ENCODE measurements around the gene PITPNM3. TPM values are rescaled to one million over a fixed set of nuclear protein-coding genes. Genes with fewer than 3 reads are reported as not detected.

PITPNM3 gene
- total RNA-seq, 1 donor from 2014 or later = 2.8 TPM

- no peak overlapping the region for H3K27ac Mint-ChIP-seq
- no peak for TF ChIP-seq CTCF (IDR thresholded peaks at IDR 0.05; ENCODE audit: unreplicated experiment)
- H3K36me3 Mint-ChIP-seq (ENCODE audit: insufficient read depth) = no peaks in the 10 kb centered on the region
- H3K4me3 Mint-ChIP-seq (ENCODE audit: low read depth) = no peak overlapping the region
- peaks cover 4% of the 10 kb centered on the region for H3K27me3 Mint-ChIP-seq
- no peak for DNase-seq (ENCODE audit: low spot score, unreplicated experiment)
- no peaks in the 10 kb centered on the region for H3K9me3 Mint-ChIP-seq (ENCODE audit: low read depth)
- peaks cover 17% of the 10 kb centered on the region for H3K4me1 Mint-ChIP-seq (ENCODE audit: low read depth)
Measured at GRCh38 chr17:6442775-6443174, 113.6 kb downstream of the PITPNM3 start.

- H3K27ac Mint-ChIP-seq = no peak overlapping the region
- H3K27me3 Mint-ChIP-seq = peaks cover 17% of the 10 kb centered on the region
- no peak overlapping the region for H3K4me3 Mint-ChIP-seq (ENCODE audit: low read depth)
- TF ChIP-seq CTCF (IDR thresholded peaks at IDR 0.05; ENCODE audit: unreplicated experiment) = no peak
- H3K36me3 Mint-ChIP-seq (ENCODE audit: insufficient read depth) = no peaks in the 10 kb centered on the region
- H3K4me1 Mint-ChIP-seq (ENCODE audit: low read depth) = peaks cover 17% of the 10 kb centered on the region
- no peak for DNase-seq (ENCODE audit: low spot score, unreplicated experiment)
- H3K9me3 Mint-ChIP-seq (ENCODE audit: low read depth) = no peaks in the 10 kb centered on the region
Measured at GRCh38 chr17:6439951-6440350, 116.4 kb downstream of the PITPNM3 start.

DNA sequence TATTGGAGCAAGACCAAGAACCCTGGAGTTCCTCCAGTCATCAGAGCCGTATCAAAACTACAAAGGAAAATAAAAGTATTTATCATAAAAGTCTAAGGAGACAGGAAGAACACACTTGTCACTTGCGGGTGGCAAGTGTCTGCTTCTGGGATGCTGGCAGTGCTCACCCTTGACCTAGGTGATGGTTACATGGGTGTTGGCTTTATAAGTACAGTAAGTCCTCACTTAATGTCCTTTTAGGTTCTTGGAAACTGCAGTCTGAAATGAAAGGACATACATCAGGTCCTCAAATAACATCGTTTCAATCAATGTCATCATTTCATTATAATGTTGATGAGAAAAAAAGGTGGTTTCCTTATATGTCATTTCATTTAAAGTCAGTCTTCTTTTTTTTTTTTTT, 118.4 kb downstream of the PITPNM3 start:
- TF ChIP-seq CTCF (IDR thresholded peaks at IDR 0.05; ENCODE audit: unreplicated experiment) = no peak
- no peak overlapping the region for H3K4me3 Mint-ChIP-seq (ENCODE audit: low read depth)
- no peak overlapping the region for H3K27ac Mint-ChIP-seq
- no peaks in the 10 kb centered on the region for H3K36me3 Mint-ChIP-seq (ENCODE audit: insufficient read depth)
- DNase-seq (ENCODE audit: low spot score, unreplicated experiment) = no peak
- no peaks in the 10 kb centered on the region for H3K9me3 Mint-ChIP-seq (ENCODE audit: low read depth)
- peaks cover 11% of the 10 kb centered on the region for H3K4me1 Mint-ChIP-seq (ENCODE audit: low read depth)
- H3K27me3 Mint-ChIP-seq = peaks cover 14% of the 10 kb centered on the region

DNA sequence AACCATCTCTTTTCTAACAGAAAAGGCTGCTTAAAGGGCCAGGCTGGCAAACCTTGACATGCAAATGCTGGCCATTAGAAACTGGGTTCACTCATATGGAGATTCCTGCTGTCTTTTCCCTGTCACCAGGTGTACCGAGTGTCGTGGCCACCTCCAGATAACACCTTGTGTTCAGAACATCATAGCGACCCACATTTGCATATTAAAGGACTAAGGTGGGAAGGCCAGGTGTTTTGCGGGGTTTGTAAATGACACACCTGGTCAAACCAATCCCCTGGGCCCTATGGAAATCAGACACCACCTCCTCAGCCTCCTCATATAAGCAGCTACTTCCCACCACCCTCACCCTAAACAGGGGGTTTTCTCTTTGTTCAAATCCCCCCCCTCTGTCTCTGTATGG, 118.9 kb downstream of the PITPNM3 start:
- H3K27ac Mint-ChIP-seq = no peak overlapping the region
- no peak overlapping the region for H3K4me3 Mint-ChIP-seq (ENCODE audit: low read depth)
- no peak for TF ChIP-seq CTCF (IDR thresholded peaks at IDR 0.05; ENCODE audit: unreplicated experiment)
- H3K4me1 Mint-ChIP-seq (ENCODE audit: low read depth) = peaks cover 11% of the 10 kb centered on the region
- no peak for DNase-seq (ENCODE audit: low spot score, unreplicated experiment)
- no peaks in the 10 kb centered on the region for H3K9me3 Mint-ChIP-seq (ENCODE audit: low read depth)
- peaks cover 14% of the 10 kb centered on the region for H3K27me3 Mint-ChIP-seq
- no peaks in the 10 kb centered on the region for H3K36me3 Mint-ChIP-seq (ENCODE audit: insufficient read depth)

DNA sequence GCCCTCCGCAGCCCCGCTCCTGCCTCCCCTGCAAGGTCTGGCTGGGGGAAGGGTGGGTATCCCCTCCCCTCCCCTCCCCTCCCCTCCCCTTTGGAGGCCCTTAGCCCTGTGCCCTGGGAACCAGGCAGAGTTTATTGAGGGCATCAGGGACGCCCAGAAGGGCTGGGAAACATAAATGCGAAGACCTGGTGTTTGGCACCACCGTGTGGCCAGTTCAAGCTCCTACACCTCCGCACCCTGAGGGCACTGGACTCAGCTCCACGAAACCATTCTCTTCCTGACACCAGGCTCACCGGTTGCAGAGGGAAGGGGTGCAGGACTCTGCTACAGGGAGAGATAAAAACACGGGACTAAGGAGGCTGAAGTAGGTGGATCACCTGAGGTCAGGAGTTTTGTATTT, 120.4 kb downstream of the PITPNM3 start:
- peak; percentile 60 for DNase-seq (ENCODE audit: low spot score, unreplicated experiment)
- Mint-ChIP-seq H3K9me3 (ENCODE audit: low read depth) (no peaks in the 10 kb centered on the region), H3K27me3 (peaks cover 14% of the 10 kb centered on the region), H3K27ac (no peak overlapping the region), H3K36me3 (ENCODE audit: insufficient read depth) (no peaks in the 10 kb centered on the region), H3K4me3 (ENCODE audit: low read depth) (no peak overlapping the region), H3K4me1 (ENCODE audit: low read depth) (peaks cover 11% of the 10 kb centered on the region)
- peak; percentile 84 for TF ChIP-seq CTCF (IDR thresholded peaks at IDR 0.05; ENCODE audit: unreplicated experiment)
